ENCODE results near the gene ABCA7.

GRCh38 chr19:1089126-1089771 is 49.3 kb downstream of the ABCA7 start:
- TF ChIP-seq EZH2phosphoT487 (IDR thresholded peaks at IDR 0.05; ENCODE audit: insufficient read depth, low read depth) (no peak), EZH2 (IDR thresholded peaks at IDR 0.05; ENCODE audit: insufficient read depth, poor library complexity, severe bottlenecking) (no peak)
